ENCODE data around the gene OGDHL. TPM values are rescaled to one million over a fixed set of nuclear protein-coding genes. Genes with fewer than 3 reads are reported as not detected.

The OGDHL gene
- total RNA-seq, 1 donor from 2014 or later: 3.7 TPM

- peaks cover 56% of the 10 kb centered on the region for H3K27me3 Mint-ChIP-seq (ENCODE audit: low read depth)
- no peak for DNase-seq (ENCODE audit: low spot score)
- H3K9me3 Mint-ChIP-seq: no peaks in the 10 kb centered on the region
- intact Hi-C loops (cut with micrococcal nuclease): no loop called here
- H3K36me3 Mint-ChIP-seq (ENCODE audit: low read depth): no peaks in the 10 kb centered on the region
- peaks cover 2% of the 10 kb centered on the region for H3K4me1 Mint-ChIP-seq (ENCODE audit: low read depth)
- H3K4me3 Mint-ChIP-seq (ENCODE audit: low read depth): no peak overlapping the region
- H3K27ac Mint-ChIP-seq: peak overlapping the region; percentile 30
Observed at GRCh38 chr10:49689882-49690510, 72.1 kb downstream of the OGDHL start.

GRCh38 chr10:49688920-49689319, 73.2 kb downstream of the OGDHL start:
- no peak for DNase-seq (ENCODE audit: low spot score)
- Mint-ChIP-seq H3K9me3 (no peaks in the 10 kb centered on the region), H3K27ac (no peak overlapping the region), H3K36me3 (ENCODE audit: low read depth) (no peaks in the 10 kb centered on the region), H3K4me1 (ENCODE audit: low read depth) (peaks cover 2% of the 10 kb centered on the region), H3K27me3 (ENCODE audit: low read depth) (peaks cover 63% of the 10 kb centered on the region), H3K4me3 (ENCODE audit: low read depth) (no peak overlapping the region)
- intact Hi-C loops (cut with micrococcal nuclease): no loop called here

GRCh38 chr10:49688261-49688846, 73.8 kb downstream of the OGDHL start:
- peaks cover 63% of the 10 kb centered on the region for H3K27me3 Mint-ChIP-seq (ENCODE audit: low read depth)
- DNase-seq (ENCODE audit: low spot score): no peak
- no peaks in the 10 kb centered on the region for H3K36me3 Mint-ChIP-seq (ENCODE audit: low read depth)
- H3K27ac Mint-ChIP-seq: no peak overlapping the region
- no peak overlapping the region for H3K4me3 Mint-ChIP-seq (ENCODE audit: low read depth)
- H3K9me3 Mint-ChIP-seq: no peaks in the 10 kb centered on the region
- H3K4me1 Mint-ChIP-seq (ENCODE audit: low read depth): peaks cover 2% of the 10 kb centered on the region
- intact Hi-C loops (cut with micrococcal nuclease): no loop called here

- peaks cover 50% of the 10 kb centered on the region for H3K27me3 Mint-ChIP-seq (ENCODE audit: low read depth)
- no peak overlapping the region for H3K27ac Mint-ChIP-seq
- H3K4me3 Mint-ChIP-seq (ENCODE audit: low read depth): no peak overlapping the region
- intact Hi-C loops (cut with micrococcal nuclease): no loop called here
- no peak for DNase-seq (ENCODE audit: low spot score)
- H3K4me1 Mint-ChIP-seq (ENCODE audit: low read depth): peaks cover 2% of the 10 kb centered on the region
- H3K36me3 Mint-ChIP-seq (ENCODE audit: low read depth): no peaks in the 10 kb centered on the region
- no peaks in the 10 kb centered on the region for H3K9me3 Mint-ChIP-seq
Observed at GRCh38 chr10:49686651-49687050, 75.5 kb downstream of the OGDHL start.

Other genes starting within 250 kb of the OGDHL start
- gene ERCC6, start 223.2 kb downstream of the OGDHL start, total RNA-seq: 22.7 and 26.2 TPM in 2 replicates
- gene SLC18A3, start 152.0 kb downstream of the OGDHL start, total RNA-seq: 0.18 and 0.32 TPM in 2 replicates
- gene CHAT, start 148.3 kb downstream of the OGDHL start, total RNA-seq: 2.2 and 2.5 TPM in 2 replicates
- gene C10orf53, start 82.7 kb downstream of the OGDHL start, total RNA-seq: 0.16 TPM in 1 of 2 replicates, not detected in the other
- 34.8 and 34.9 TPM in 2 replicates for gene PARG, start 179.7 kb upstream of the OGDHL start, total RNA-seq
- 23.5 and 24.4 TPM in 2 replicates for gene TIMM23B, start 179.7 kb upstream of the OGDHL start, total RNA-seq
- gene AGAP6, start 226.1 kb upstream of the OGDHL start, total RNA-seq: 22.5 and 25.8 TPM in 2 replicates

Data from activated T-helper 2 cell treated with anti-CD3 and anti-CD28 coated beads, Interferon-gamma antibody, Interleukin-2, Interleukin-4, amounts not matched to agents 10 μg/mL and 5 μg/mL and 100 μg/mL, durations not matched to agents 14 hours and 24 hours and 36 hours (primary cell).